ENCODE results near the gene GINS1. TPM values are rescaled to one million over a fixed set of nuclear protein-coding genes. Genes with fewer than 3 reads are reported as not detected.

The GINS1 gene
- total RNA-seq, 1 experiment from 2014 or later = 36.0 TPM

GRCh38 chr20:25478889-25479568 is 71.6 kb downstream of the GINS1 start:
- H3K27ac ChIP-seq (ENCODE audit: low read length) = no peak overlapping the region
- TF ChIP-seq REST (IDR thresholded peaks at IDR 0.05; ENCODE audit: insufficient read depth in 1 of 2, low read depth in 2 of 2, low read length in 1 of 2) = no peak
- TF ChIP-seq SIN3A (IDR thresholded peaks at IDR 0.05; ENCODE audit: borderline replicate concordance, insufficient read depth, low read depth, low read length) = no peak
- TF ChIP-seq CTCF (IDR thresholded peaks at IDR 0.05) = no peak
- TF ChIP-seq TCF7L2 (IDR thresholded peaks at IDR 0.05; ENCODE audit: low read depth, low read length) = no peak
- no peak for TF ChIP-seq POLR2AphosphoS5 (IDR thresholded peaks at IDR 0.05; ENCODE audit: low read depth, low read length)
- DNase-seq (ENCODE audit: low read depth, low spot score) (no peak), ATAC-seq (no peak)
- intact Hi-C loops (cut with micrococcal nuclease; ENCODE audit: unreplicated experiment) = no loop called here
- ChIA-PET CTCF (no interaction called here), POLR2A (no interaction called here)
- no peaks in the 10 kb centered on the region for H3K4me1 ChIP-seq (ENCODE audit: control insufficient read depth, insufficient read depth, low read length)
- H3K9me3 ChIP-seq (ENCODE audit: control insufficient read depth, insufficient read depth, low read depth, low read length) = no peaks in the 10 kb centered on the region
- in situ Hi-C loops (cut with HindIII; ENCODE audit: low pct_unique_long_range_greater_than_20kb, low sequenced_read_pairs) = no loop called here
- no TSS peak for BruUV-seq (replicated peaks)
- H3K36me3 ChIP-seq (ENCODE audit: control insufficient read depth, insufficient read depth, low read length) = no peaks in the 10 kb centered on the region; the same call in 1 of the 2 replicates
- H3K4me3 ChIP-seq (ENCODE audit: low read depth in 2 of 2, low read length in 2 of 2) = no peak overlapping the region
- H3K27me3 ChIP-seq (ENCODE audit: control insufficient read depth, insufficient read depth, low read length) = no peaks in the 10 kb centered on the region

DNA sequence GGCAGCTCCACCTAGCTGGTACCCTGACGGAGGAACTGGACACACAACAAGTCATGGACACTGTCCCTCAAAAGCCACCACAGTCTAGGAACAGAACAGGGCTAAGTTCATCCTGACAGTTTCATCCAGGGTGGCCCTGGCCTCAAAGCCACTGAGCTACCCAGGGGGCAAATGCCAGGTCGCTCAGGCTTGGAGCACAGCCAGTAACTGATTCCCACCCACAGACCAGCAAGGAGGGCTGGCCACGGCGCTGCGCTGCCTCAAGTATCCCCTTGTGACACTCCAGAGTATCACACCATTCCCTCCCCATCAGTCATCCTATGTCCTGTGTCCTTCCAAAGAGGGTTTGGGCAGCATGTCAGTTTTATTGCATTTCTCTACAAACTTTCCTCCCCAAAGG is 72.2 kb downstream of the GINS1 start:
- Histone ChIP-seq H3K4me1 (ENCODE audit: control insufficient read depth, insufficient read depth, low read length) (no peaks in the 10 kb centered on the region), H3K27me3 (ENCODE audit: control insufficient read depth, insufficient read depth, low read length) (no peaks in the 10 kb centered on the region), H3K4me3 (ENCODE audit: low read depth in 2 of 2, low read length in 2 of 2) (no peak overlapping the region), H3K27ac (ENCODE audit: low read length) (no peak overlapping the region), H3K9me3 (ENCODE audit: control insufficient read depth, insufficient read depth, low read depth, low read length) (no peaks in the 10 kb centered on the region), H3K36me3 (ENCODE audit: control insufficient read depth, insufficient read depth, low read length) (no peaks in the 10 kb centered on the region; the same call in 1 of the 2 replicates)
- intact Hi-C loops (cut with micrococcal nuclease; ENCODE audit: unreplicated experiment) = no loop called here
- DNase-seq (ENCODE audit: low read depth, low spot score) = no peak
- CTCF ChIA-PET = no interaction called here
- no peak for ATAC-seq
- BruUV-seq (replicated peaks) = no TSS peak
- in situ Hi-C loops (cut with HindIII; ENCODE audit: low pct_unique_long_range_greater_than_20kb, low sequenced_read_pairs) = no loop called here
- POLR2A ChIA-PET = no interaction called here
- TF ChIP-seq TCF7L2 (IDR thresholded peaks at IDR 0.05; ENCODE audit: low read depth, low read length) (no peak), REST (IDR thresholded peaks at IDR 0.05; ENCODE audit: insufficient read depth in 1 of 2, low read depth in 2 of 2, low read length in 1 of 2) (no peak), CTCF (IDR thresholded peaks at IDR 0.05) (no peak), POLR2AphosphoS5 (IDR thresholded peaks at IDR 0.05; ENCODE audit: low read depth, low read length) (no peak), SIN3A (IDR thresholded peaks at IDR 0.05; ENCODE audit: borderline replicate concordance, insufficient read depth, low read depth, low read length) (no peak)

Measured in Panc1 (cell line).